HEK293 (cell line): Measurements from ENCODE around the gene COL25A1.

ENCODE experiments used
- CTCF ChIP-seq: fragments of 450-650 bp; formaldehyde crosslinking; IDR thresholded peaks from 2 replicates; pipeline ENCODE4 v1.5.1; 2016; ENCODE audit warnings: missing biosample characterization, missing genetic modification characterization
- GLIS2 ChIP-seq: fragments of 450-650 bp; formaldehyde crosslinking; IDR thresholded peaks from 2 replicates; pipeline ENCODE4 v1.5.1; 2016; ENCODE audit warnings: missing biosample characterization, missing genetic modification characterization
- PBX3 ChIP-seq: sonication (generic); formaldehyde crosslinking; IDR thresholded peaks from 2 replicates; pipeline ENCODE4 v1.8.1; 2022; ENCODE audit warnings: mild to moderate bottlenecking, moderate library complexity, missing genetic modification reagents
- ZNF792 ChIP-seq: fragments of 450-650 bp; formaldehyde crosslinking; IDR thresholded peaks from 2 replicates; pipeline ENCODE4 v1.5.1; 2016; ENCODE audit warnings: missing biosample characterization, missing genetic modification characterization

- no peak for TF ChIP-seq CTCF (tag by site-specific recombination)
- no peak for TF ChIP-seq ZNF792 (tag by site-specific recombination)
- no peak for TF ChIP-seq PBX3 (CRISPR knock-in tag)
- TF ChIP-seq GLIS2, result no peak
Observed at GRCh38 chr4:109195646-109196045, 106.8 kb downstream of the COL25A1 start.
